Chondrocyte (in vitro differentiated cells): Measurements from ENCODE around the gene RAB11FIP3. TPM values are rescaled to one million over a fixed set of nuclear protein-coding genes. Genes with fewer than 3 reads are reported as not detected.
A peak's percentile ranks its signal among the peaks of the same experiment; 100 is the strongest.

Experiments
- DNase-seq: peaks from one replicate; pipeline ENCODE4 v3.0.0; 2021; ENCODE audit warnings: mixed read lengths, low spot score
- H3K27ac Mint-ChIP-seq: one replicate; pipeline ENCODE4 v1.8.0; 2021; ENCODE audit warnings: mild to moderate bottlenecking, moderate library complexity, mixed read lengths; ENCODE audit not compliant: unreplicated experiment
- H3K27me3 Mint-ChIP-seq: 2 replicates; pipeline ENCODE4 v1.8.0; 2021; ENCODE audit warnings: low read depth, mixed read lengths
- H3K36me3 Mint-ChIP-seq: 2 replicates; pipeline ENCODE4 v1.8.0; 2021; ENCODE audit warnings: low read depth, mixed read lengths
- H3K4me1 Mint-ChIP-seq: 2 replicates; pipeline ENCODE4 v1.8.0; 2021; ENCODE audit warnings: low read depth, mild to moderate bottlenecking, mixed read lengths
- H3K4me3 Mint-ChIP-seq: one replicate; pipeline ENCODE4 v1.8.0; 2021; ENCODE audit warnings: mild to moderate bottlenecking, moderate library complexity, mixed read lengths; ENCODE audit not compliant: unreplicated experiment
- H3K9me3 Mint-ChIP-seq: 2 replicates; pipeline ENCODE4 v1.8.0; 2021; ENCODE audit warnings: low read depth, mixed read lengths
- CTCF ChIP-seq: fragments of 200-600 bp; sonication (generic); IDR thresholded peaks from 2 replicates; pipeline ENCODE4 v1.5.0; 2021; ENCODE audit warnings: antibody characterized with exemption, mild to moderate bottlenecking, moderate library complexity
- total RNA-seq: library from RNA; stranded (reverse); gene quantifications from 3 replicates; pipeline ENCODE4 v1.2.1, GENCODE V29; 2021

The RAB11FIP3 gene
- total RNA-seq, 1 donor from 2014 or later = 45.1 TPM

- Mint-ChIP-seq H3K27ac (peak within 1 kb of the TSS; percentile 94), H3K9me3 (no peaks in the 10 kb centered on the region), H3K4me1 (peaks cover 19% of the 10 kb centered on the region), H3K36me3 (peaks cover 3% of the 10 kb centered on the region), H3K27me3 (no peaks in the 10 kb centered on the region), H3K4me3 (peak within 1 kb of the TSS; percentile 86)
- peak; percentile 96 for DNase-seq
- peak; percentile 78 for TF ChIP-seq CTCF
Observed at GRCh38 chr16:401468-402348, 23.7 kb upstream of the RAB11FIP3 start, which contains the start of gene DECR2. DECR2 (plus strand) TSS chr16:401885; CDS start chr16:401964, 79 bp downstream.

- Mint-ChIP-seq H3K27ac (no peak overlapping the region), H3K4me3 (no peak overlapping the region), H3K9me3 (no peaks in the 10 kb centered on the region), H3K4me1 (peaks cover 13% of the 10 kb centered on the region), H3K36me3 (peaks cover 3% of the 10 kb centered on the region), H3K27me3 (no peaks in the 10 kb centered on the region)
- TF ChIP-seq CTCF = no peak
- DNase-seq = no peak
Observed at GRCh38 chr16:404971-405486, 20.4 kb upstream of the RAB11FIP3 start.

GRCh38 chr16:405548-406506 lies 19.6 kb upstream of the RAB11FIP3 start:
- no peak for DNase-seq
- Mint-ChIP-seq H3K9me3 (no peaks in the 10 kb centered on the region), H3K36me3 (peaks cover 1% of the 10 kb centered on the region), H3K4me1 (peaks cover 6% of the 10 kb centered on the region), H3K4me3 (no peak overlapping the region), H3K27me3 (no peaks in the 10 kb centered on the region), H3K27ac (no peak overlapping the region)
- no peak for TF ChIP-seq CTCF

- no peaks in the 10 kb centered on the region for H3K9me3 Mint-ChIP-seq
- H3K4me3 Mint-ChIP-seq = no peak overlapping the region
- H3K27ac Mint-ChIP-seq = no peak overlapping the region
- peaks cover 6% of the 10 kb centered on the region for H3K4me1 Mint-ChIP-seq
- peaks cover 4% of the 10 kb centered on the region for H3K36me3 Mint-ChIP-seq
- no peak for DNase-seq
- no peak for TF ChIP-seq CTCF
- H3K27me3 Mint-ChIP-seq = no peaks in the 10 kb centered on the region
Observed at GRCh38 chr16:407253-407652, 18.2 kb upstream of the RAB11FIP3 start.
